Peyer's patch (tissue), 4 donors: Measurements from ENCODE around the gene STAT2.

ENCODE experiments used
- CTCF ChIP-seq, 6 experiments: fragments of 450-650 bp in 4 of 6; fragments of 200-600 bp in 2 of 6; sonication (generic) in 1 of 6; IDR thresholded peaks; one replicate each; pipeline ENCODE4 v1.5.1; 2017 to 2019; ENCODE audit warnings: antibody characterized with exemption in 6 of 6, mild to moderate bottlenecking in 3 of 6, moderate library complexity in 1 of 6
- POLR2A ChIP-seq, 2 donors: fragments of 450-650 bp; IDR thresholded peaks; one replicate each; pipeline ENCODE4 v1.5.1; 2017; ENCODE audit warnings: antibody characterized with exemption in 2 of 2, mild to moderate bottlenecking in 2 of 2, moderate library complexity in 2 of 2

DNA sequence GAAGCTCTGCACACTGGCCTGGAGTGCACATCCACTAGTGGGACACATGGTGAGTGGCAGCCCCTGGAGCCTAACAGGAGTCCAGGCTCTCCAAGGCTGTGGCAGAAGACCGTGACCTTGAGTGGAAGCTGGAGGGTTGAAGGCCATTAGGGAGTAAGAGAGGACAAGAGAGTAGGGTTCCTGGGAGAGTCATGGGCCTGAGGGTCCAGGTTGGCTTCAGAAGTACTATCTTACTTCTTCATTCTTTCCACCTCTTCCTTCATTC is 20.8 kb downstream of the STAT2 start:
- TF ChIP-seq POLR2A (IDR thresholded peaks at IDR 0.05): no peak
- TF ChIP-seq CTCF (IDR thresholded peaks at IDR 0.05): no peak
